ENCODE measurements around the gene VWC2.

- TF ChIP-seq CTCF (IDR thresholded peaks at IDR 0.05) (no peak), POLR2A (IDR thresholded peaks at IDR 0.05) (no peak)
These were observed 105.2 kb downstream of the VWC2 start for GRCh38 chr7:49878627-49879026.

All from adrenal gland (tissue), 5 donors.